Measurements from ENCODE around the gene WDFY3.
"Not testable (repeated sequence)": the region's sequence is repeated elsewhere in the genome, so short reads cannot be mapped to it uniquely, and the experiment has no call there.

WDFY3 gene

DNA sequence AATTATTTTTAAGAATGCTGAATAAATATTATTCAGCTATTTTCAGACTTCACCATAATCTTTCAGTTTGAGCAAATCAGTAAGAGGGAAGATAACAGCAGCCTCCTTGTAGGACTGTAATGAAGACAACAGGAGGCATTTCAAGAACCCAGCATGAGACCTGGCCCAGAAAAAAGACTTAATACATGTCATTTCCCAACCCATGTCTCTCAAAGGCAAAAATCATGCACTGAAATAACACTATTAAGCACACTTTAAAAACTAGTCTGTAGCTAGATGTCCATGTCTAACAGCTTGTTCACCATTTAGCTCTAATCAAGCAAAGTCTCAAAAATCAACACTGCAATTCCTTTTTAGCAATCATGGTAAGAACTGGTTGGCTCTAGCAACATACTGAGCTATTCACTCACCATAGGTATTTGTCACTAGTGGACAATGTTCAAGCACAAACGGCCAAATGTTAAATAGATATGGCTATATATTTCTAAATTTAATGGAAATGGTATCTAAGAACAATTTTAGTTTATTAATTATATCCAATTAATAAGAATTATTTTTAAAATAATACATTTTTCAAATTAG, 109.9 kb downstream of the WDFY3 start:
- no peak for DNase-seq (ENCODE audit: low spot score)

DNA sequence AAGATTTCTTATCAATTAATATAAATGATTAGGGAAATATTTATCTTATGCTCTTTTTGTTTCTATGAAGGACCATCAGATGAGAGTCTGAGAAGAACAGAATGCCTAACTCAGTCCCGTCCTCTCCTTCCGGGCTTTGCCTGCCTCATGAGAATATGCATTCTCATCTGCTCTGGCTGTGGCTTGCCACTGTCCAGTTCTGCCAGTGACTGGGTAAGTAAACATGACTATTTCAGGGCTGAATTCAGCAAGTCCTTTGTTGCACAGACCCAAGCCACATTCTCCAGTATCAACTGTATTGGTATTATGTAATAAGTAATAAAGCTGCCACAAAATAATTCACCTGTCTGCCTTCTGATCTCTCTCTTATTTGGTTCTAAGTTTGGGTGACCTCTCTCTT, 110.7 kb downstream of the WDFY3 start:
- DNase-seq (ENCODE audit: low spot score): no peak

DNA sequence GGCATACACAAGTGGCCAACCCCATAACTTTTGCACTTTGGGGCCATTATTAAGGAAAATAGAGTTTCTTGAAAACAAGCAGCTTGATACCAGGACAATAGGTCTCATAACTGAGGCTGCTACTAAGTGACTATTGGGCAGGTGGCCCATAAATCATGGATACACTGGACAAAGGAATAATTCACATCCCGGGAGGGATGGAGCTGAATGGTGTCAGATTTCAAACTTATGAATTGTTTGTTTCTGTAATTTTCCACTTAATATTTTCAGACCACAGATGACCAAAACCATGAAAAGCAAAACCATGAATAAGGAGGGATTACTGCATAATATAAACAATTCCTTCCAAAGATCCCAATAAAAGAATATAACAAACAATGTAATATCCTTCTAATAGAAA, 114.4 kb downstream of the WDFY3 start:
- peak; percentile 3 for DNase-seq (ENCODE audit: low spot score)

DNA sequence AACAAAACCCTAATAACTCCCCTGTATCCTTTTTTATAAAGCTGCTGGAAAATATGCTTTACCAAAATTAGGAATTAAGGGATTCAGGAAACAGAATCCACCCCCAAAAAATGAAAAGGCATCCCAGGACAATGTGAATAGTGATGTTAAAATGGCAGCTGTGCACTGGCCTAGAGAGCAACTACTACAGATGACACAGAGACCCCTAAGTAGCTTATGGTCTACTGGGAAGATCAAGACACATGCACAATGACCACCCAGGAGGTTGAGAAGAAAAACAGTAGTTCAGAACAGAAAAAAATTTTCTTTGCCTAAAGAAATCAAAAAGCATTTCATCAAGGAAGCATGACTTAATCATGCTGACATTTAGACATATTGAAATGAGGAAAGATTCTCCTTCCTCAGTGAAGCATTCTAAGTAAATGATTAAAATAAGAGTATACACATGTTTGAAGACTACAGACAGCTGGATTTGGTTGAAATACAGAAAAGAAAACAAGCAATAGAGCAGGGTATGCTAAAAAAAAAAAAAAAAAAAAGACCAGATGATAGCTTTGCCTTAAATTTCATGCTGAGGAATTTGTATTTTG, 117.3 kb downstream of the WDFY3 start:
- DNase-seq (ENCODE audit: low spot score): no peak

DNA sequence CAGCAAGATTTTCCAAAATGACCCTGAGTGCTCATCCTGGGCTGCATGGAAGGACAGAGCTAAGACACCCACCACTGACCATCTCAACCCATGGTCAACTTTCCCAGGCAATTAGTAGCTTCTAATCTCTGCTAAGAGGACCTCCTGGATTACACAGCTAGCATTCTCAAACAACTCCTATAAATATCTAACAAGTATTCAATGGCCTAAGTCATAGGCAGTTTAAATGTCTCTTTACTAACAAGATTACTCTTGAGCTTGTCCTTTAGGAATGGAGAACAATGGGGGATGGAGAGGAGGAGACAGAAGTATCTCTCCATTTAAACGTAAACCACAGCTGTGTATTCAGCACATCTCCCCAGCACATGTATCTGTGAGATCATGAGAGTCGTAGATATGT, 118.1 kb downstream of the WDFY3 start:
- no peak for DNase-seq (ENCODE audit: low spot score)

DNA sequence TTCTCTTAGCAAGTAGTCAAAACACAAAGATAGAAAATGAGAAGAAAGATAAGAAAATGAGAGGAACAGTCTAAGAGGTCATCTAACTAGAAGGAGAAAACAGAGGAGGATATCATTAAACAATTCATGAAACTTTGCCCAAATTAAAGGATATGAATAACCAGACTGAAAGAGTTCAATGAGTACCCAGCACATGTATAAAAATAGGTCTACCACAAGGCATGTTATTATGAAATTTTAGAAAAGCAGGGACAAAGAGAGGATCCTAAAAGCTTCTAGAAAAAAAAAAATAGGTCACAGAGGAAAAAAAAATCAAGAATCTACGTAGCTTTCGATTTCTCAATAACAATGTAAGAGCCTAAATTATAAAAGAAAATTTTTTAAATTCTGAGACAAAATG, 118.5 kb downstream of the WDFY3 start:
- no peak for DNase-seq (ENCODE audit: low spot score)

DNA sequence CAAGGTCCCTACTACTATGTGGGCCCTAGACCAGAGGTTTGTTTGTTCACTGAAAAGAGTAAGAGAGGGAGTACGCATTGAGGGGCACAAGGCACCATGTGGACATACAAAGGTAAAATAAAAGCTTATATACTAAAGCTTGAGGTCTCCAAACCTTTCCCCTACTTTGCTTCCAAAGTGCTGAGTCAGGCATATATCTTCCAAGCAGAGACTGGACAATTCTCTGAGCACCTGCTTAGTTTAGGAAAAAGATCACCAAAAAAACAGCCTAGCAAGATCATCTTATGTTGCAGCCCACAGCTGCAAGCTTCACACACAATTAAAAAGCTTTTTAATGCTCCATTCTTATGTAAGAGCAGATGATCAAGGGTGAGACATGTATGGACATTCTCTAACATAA, 119.5 kb downstream of the WDFY3 start:
- no peak for DNase-seq (ENCODE audit: low spot score)

DNA sequence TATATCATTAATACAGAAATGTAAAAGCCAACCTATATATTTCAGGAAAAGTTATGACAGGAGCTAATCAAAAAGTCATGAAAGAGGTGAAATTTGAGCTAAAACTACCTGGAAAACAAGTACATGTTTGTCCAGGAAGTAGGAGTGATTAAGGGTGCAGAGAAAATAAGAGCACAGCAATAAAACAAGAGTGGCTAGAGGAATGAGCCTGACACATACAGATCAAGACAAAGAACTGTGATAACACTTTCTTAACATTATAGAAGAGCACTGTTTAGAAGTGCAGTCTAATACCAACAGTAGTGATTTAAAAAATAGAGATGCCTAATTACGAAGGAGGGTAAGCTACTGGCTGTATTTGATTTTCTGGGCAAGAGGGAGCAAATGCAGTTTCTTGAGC, 125.1 kb downstream of the WDFY3 start:
- no peak for DNase-seq (ENCODE audit: low spot score)

DNA sequence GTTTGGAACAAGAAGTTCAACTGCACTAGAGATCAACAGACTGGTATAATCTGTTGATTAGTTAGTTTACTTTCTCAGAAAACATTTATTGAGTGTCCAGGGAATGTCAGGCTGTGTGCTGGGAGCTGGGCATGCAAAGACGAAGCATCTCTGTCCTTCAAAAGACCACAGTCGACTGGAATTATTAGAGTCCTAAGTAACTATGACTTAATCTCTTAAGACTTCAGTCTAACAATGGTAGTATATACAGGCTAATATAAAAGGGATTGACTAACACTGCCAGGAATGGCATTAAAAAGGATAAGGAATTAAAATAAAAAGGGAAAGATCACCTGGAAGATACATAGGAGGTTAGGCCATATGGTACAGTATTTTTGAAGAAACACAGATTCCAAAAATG, 128.7 kb downstream of the WDFY3 start:
- no peak for DNase-seq (ENCODE audit: low spot score)

DNA sequence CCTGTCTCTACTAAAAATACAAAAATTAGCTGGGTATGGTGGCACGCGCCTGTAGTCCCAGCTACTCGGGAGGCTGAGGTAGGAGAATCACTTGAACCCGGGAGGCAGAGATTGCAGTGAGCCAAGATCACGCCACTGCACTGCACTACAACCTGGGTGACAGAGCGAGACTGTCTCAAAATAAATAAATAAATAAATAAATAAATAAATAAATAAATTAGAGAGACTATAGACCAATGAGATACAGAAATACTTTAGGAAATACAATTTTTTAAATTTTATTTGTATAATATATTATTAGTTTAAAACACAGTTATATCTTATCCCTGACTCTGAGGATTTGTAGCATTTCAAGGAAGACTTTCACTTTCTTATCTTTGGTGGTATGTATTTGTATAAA, 136.9 kb downstream of the WDFY3 start:
- not testable (repeated sequence) for DNase-seq (ENCODE audit: low spot score)

DNA sequence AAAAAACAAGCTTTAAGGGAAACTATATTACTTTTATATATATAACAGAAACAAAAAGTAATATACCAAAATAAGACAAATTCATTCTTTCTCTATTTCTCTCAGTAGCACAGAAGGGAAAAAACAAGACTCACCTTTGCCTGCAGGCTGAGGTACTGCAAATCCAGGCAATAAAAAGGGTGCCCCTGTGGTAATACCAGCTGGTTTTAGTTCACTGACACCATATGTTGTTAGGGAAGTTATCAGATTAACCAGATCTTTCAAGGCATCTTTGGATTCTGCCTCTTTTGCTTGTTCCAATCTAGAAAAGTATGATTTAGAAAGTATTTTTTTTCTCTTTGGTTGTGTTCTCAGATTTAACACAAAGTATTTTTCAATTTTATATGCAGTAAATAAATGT, 139.8 kb downstream of the WDFY3 start:
- no peak for DNase-seq (ENCODE audit: low spot score)

DNA sequence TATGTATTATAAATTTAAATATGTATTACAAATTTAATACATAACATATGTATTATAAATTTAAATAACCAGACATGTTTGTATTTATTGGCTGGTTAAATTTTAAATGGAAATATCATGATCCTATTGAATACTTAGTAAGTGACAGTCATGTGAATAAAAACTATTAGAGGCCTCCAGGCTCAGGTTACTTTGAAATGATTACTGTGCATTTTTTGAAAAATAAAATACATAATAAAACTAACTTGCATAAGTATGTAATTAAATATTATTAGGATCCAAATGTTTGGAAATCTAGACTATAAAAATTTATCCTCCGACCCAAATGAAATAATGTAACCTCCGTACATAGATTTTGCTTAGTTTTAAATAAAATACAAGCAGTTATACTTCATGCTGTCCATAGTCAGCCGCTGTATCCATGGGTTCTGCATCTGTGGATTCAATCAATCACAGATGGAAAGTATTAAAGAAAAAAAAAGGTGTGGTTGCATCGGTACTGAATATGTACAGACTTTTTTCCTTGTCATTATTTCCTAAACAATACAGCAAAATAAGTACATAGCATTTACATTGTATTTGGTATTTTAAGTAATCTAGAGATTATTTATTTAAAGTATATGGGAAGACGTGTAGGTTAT, 140.7 kb downstream of the WDFY3 start:
- DNase-seq (ENCODE audit: low spot score): no peak

DNA sequence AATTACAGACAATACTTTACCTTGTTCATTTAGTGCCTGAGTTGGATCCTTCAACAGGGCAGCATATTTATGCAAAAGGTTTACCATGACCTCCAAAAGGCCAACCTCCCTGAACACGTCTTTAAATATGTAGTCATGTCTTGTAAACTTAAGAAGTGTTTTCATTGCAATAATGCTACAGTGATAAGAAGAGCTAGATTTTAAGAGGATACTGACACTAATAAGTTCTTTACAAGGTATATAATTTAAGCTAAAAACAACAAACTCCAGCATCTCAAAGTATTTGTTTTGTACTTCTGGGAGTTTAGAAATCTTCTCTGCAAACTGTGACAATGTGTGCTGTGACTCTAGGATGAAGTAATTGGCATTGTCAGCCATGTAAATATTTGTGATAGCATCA, 145.4 kb downstream of the WDFY3 start:
- no peak for DNase-seq (ENCODE audit: low spot score)

DNA sequence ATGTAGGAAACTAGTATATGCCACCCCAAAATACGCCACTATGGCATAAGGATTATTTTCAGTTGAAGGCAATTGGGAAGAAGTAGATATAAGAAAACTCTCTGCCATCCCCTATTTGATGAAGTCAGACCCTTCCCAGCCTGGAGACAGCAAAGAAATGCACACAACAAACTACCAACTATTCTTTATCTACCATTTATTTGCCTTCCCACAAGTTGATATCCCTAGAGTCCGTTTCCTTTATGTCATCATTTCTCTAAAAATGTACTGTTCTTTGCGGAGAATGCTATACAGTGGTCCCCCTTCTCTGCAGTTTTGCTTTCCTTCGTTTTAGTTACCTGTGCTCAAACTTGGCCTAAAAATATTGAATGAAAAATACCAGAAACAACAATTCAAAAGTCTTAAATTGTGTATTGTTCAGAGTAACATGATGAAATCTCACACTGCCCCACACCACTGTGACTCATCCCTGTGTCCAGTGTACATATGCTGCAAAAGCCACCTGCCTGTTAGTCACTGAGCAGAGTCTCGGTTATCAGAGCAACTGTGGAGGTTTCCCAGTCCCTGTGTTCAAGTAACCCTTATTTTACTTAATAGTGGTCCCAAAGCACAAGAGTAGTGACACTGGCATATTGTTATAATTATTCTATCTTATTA, 152.3 kb downstream of the WDFY3 start:
- DNase-seq (ENCODE audit: low spot score): no peak

DNA sequence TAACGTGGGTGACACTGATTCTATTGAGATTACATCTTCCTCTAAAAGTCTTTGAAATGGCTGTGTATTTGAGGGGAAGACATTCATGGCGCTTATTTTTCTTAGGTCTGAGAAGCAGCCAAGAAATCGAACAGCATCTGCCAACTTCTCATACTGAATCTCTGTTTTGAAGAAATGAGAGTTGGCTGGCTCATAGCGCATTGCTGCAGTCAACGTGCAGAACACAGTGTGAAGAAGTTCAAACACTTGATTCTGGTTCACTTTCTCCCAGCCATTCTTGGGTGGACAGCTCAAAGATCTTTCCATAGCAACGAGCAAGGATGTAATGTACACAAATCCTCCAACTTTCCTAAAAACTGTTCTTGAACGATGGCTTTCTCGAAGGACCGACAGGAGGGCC, 156.5 kb downstream of the WDFY3 start:
- DNase-seq (ENCODE audit: low spot score): no peak

DNA sequence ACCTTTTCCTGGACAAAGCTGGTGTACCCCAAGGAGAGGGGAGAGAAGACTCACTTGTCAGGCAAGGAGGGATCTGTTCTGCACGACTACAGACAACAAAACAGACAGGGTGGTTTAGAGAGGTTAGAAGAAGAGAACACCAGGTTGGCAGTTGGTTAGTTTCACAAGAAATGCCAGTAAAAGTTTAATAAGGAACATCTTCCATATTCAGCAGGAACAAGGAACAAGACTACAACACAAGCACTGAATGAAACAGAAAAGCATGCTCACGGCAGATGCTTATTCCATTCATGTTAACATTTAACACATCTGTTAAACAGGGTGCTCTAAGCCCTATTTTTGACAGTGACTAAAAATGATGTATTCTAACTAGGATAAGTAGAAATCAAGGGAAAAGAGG, 158.2 kb downstream of the WDFY3 start:
- no peak for DNase-seq (ENCODE audit: low spot score)

DNA sequence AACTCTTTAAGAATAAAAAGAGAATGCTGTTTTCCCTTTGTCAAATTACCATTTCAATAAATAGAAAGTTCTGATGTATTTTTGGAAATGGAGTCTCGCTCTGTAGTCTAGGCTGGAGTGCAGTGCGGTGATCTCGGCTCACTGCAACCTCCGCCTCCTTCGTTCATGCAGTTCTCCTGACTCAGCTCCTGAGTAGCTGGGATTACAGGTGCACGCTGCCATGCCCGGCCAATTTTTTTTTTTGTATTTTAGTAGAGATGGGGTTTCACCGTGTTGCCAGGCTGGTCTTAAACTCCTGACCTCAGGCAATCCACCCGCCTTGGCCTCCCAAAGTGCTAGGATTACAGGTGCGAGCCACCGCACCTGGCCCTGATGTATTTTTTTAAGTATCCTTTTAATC, 159.9 kb downstream of the WDFY3 start:
- not testable (repeated sequence) for DNase-seq (ENCODE audit: low spot score)

DNA sequence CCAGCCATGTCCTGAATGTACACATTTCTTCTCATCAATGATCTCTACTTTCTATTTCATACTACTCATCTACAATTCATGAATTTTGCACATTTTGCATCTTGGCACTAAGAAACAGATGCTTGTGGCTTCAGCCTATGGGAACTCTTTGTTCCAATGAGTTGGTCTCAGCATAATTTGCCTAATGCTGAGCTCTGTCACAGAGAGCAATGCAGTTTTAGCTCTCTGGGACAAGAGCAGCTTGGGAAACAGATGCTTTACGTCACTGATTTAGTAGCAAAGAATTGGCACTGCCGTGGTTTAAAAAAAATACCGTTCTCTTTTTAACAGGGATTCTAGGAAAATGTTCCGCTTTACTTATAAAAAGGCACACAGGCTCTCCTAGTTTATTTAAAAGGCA, 162.4 kb downstream of the WDFY3 start:
- peak; percentile 5 for DNase-seq (ENCODE audit: low spot score)

DNA sequence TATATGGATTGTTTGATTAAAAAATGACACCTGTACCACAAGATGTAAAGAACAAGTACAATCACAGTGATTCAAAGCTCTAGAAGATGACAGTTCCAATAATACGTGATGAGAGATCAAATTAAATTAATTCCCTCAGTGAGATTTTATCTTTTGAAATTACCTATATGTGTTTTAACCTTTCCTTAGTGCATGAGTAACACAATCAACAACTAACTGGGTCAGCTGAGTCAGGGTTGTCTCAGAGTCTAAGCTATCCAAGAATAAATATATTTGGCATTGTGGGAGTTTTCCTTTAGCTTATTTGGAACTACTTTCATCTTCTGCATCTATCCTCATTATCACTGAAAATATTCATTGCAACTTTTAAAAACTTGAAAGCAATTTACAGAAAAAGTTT, 162.8 kb downstream of the WDFY3 start:
- no peak for DNase-seq (ENCODE audit: low spot score)

DNA sequence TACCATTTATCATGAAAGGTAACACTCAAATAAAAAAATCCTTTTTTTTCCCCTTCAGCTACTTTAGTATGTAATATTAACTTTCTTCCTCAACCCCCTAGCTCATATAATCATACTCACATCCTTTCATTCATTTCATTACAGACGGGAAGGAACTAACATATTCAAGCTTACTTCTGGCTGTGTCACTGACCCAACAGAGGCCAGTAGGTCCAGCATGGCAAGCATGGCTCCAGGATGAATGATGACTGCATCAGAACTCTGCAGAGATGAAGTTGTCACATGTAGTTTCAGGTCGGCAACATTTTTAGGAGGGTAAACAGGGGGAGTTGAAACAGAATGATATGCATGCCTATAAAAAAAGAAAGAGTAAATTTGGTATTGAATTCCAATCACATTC, 163.4 kb downstream of the WDFY3 start:
- no peak for DNase-seq (ENCODE audit: low spot score)

DNA sequence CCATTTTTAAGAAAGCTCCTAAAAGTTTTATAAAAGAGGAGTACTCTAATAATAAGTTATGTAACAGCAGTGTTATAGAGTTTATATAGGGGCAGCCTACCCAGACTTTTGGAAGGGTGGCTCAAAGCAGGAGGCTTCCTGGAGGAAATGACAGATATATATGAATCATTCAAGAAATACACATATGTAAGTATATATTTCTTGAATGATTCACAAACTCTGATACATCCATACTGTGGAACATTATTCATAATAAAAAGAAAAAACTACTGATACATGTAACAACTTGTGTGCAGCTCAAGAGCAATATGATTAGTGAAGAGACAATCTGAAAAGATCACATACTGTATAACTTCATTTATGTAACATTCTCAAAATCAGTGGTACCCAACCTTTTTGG, 166.2 kb downstream of the WDFY3 start:
- no peak for DNase-seq (ENCODE audit: low spot score)

DNA sequence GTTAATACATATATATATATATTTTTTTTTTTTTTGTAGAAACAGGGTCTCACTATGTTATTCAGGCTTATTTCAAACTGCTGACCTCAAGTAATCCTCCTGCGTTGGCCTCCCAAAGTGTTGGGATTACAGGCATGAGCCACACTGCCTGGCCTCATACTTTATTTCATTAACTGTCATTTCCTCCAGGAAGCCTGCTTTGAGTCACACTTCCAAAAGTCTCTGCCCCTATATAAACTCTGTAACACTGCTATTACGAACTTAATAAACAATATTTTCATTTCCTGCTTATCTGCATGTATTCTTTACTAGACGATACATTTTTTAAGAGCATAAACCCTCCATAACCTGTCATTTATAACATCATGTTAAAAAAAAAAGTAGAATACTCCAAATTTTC, 167.2 kb downstream of the WDFY3 start:
- DNase-seq (ENCODE audit: low spot score): no peak

DNA sequence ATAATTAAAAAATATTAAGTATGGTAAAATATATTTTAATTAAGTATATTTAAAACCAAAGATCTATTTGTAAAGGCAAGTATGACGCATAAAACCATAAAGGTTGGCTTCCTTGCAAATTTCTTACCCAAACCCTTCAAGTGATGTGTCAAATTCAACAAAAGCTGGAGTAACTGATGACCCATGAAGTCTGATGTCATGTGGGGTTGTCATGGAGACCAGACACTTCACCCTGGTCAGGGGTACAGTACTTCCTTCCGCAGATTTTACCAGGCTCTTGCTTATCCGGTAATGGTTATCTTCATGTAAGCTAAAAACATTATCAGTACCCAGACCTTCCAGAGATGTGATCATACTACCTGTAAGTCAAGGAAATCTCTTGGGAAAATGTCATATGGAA, 170.1 kb downstream of the WDFY3 start:
- DNase-seq (ENCODE audit: low spot score): peak; percentile 3
